Measurements from ENCODE around the gene KCTD19.

KCTD19 gene

GRCh38 chr16:67245674-67246080, 80.9 kb downstream of the KCTD19 start:
- H3K4me1 ChIP-seq (ENCODE audit: control insufficient read depth, insufficient read depth, low read length): peaks cover 74% of the 10 kb centered on the region
- no peaks in the 10 kb centered on the region for H3K9me3 ChIP-seq (replicated peaks; ENCODE audit: low read length)
- peak overlapping the region; percentile 82 for H3K9ac ChIP-seq (ENCODE audit: low read depth, low read length)
- peak overlapping the region; percentile 80 for H3K4me3 ChIP-seq (ENCODE audit: low read length)
- H3K4me2 ChIP-seq (ENCODE audit: low read length): peak overlapping the region; percentile 86
- no peaks in the 10 kb centered on the region for H3K27me3 ChIP-seq (ENCODE audit: control insufficient read depth, insufficient read depth, low read length)
- H3K36me3 ChIP-seq (ENCODE audit: insufficient read depth, low read length): no peaks in the 10 kb centered on the region

GRCh38 chr16:67245186-67245585, 81.4 kb downstream of the KCTD19 start:
- H3K9me3 ChIP-seq (replicated peaks; ENCODE audit: low read length): no peaks in the 10 kb centered on the region
- H3K36me3 ChIP-seq (ENCODE audit: insufficient read depth, low read length): no peaks in the 10 kb centered on the region
- no peaks in the 10 kb centered on the region for H3K27me3 ChIP-seq (ENCODE audit: control insufficient read depth, insufficient read depth, low read length)
- peak overlapping the region; percentile 86 for H3K4me2 ChIP-seq (ENCODE audit: low read length)
- H3K4me1 ChIP-seq (ENCODE audit: control insufficient read depth, insufficient read depth, low read length): peaks cover 79% of the 10 kb centered on the region
- H3K4me3 ChIP-seq (ENCODE audit: low read length): peak overlapping the region; percentile 80
- peak overlapping the region; percentile 82 for H3K9ac ChIP-seq (ENCODE audit: low read depth, low read length)

- H3K9me3 ChIP-seq (replicated peaks; ENCODE audit: low read length): no peaks in the 10 kb centered on the region
- peak overlapping the region; percentile 80 for H3K4me3 ChIP-seq (ENCODE audit: low read length)
- H3K4me1 ChIP-seq (ENCODE audit: control insufficient read depth, insufficient read depth, low read length): peaks cover 79% of the 10 kb centered on the region
- peak overlapping the region; percentile 86 for H3K4me2 ChIP-seq (ENCODE audit: low read length)
- no peaks in the 10 kb centered on the region for H3K27me3 ChIP-seq (ENCODE audit: control insufficient read depth, insufficient read depth, low read length)
- H3K36me3 ChIP-seq (ENCODE audit: insufficient read depth, low read length): no peaks in the 10 kb centered on the region
- H3K9ac ChIP-seq (ENCODE audit: low read depth, low read length): peak overlapping the region; percentile 82
Observed at GRCh38 chr16:67244387-67245185, 82.0 kb downstream of the KCTD19 start.

GRCh38 chr16:67243481-67243880, 83.1 kb downstream of the KCTD19 start:
- Histone ChIP-seq H3K4me3 (ENCODE audit: low read length) (peak overlapping the region; percentile 43), H3K9ac (ENCODE audit: low read depth, low read length) (peak overlapping the region; percentile 82), H3K36me3 (ENCODE audit: insufficient read depth, low read length) (peaks cover 8% of the 10 kb centered on the region), H3K27me3 (ENCODE audit: control insufficient read depth, insufficient read depth, low read length) (no peaks in the 10 kb centered on the region), H3K4me2 (ENCODE audit: low read length) (peak overlapping the region; percentile 86), H3K4me1 (ENCODE audit: control insufficient read depth, insufficient read depth, low read length) (peaks cover 70% of the 10 kb centered on the region), H3K9me3 (replicated peaks; ENCODE audit: low read length) (no peaks in the 10 kb centered on the region)

GRCh38 chr16:67242138-67242730, 84.3 kb downstream of the KCTD19 start:
- peaks cover 21% of the 10 kb centered on the region for H3K36me3 ChIP-seq (ENCODE audit: insufficient read depth, low read length)
- peak overlapping the region; percentile 79 for H3K9ac ChIP-seq (ENCODE audit: low read depth, low read length)
- H3K4me3 ChIP-seq (ENCODE audit: low read length): no peak overlapping the region
- no peaks in the 10 kb centered on the region for H3K27me3 ChIP-seq (ENCODE audit: control insufficient read depth, insufficient read depth, low read length)
- H3K9me3 ChIP-seq (replicated peaks; ENCODE audit: low read length): no peaks in the 10 kb centered on the region
- peaks cover 61% of the 10 kb centered on the region for H3K4me1 ChIP-seq (ENCODE audit: control insufficient read depth, insufficient read depth, low read length)
- H3K4me2 ChIP-seq (ENCODE audit: low read length): peak overlapping the region; percentile 71

DNA sequence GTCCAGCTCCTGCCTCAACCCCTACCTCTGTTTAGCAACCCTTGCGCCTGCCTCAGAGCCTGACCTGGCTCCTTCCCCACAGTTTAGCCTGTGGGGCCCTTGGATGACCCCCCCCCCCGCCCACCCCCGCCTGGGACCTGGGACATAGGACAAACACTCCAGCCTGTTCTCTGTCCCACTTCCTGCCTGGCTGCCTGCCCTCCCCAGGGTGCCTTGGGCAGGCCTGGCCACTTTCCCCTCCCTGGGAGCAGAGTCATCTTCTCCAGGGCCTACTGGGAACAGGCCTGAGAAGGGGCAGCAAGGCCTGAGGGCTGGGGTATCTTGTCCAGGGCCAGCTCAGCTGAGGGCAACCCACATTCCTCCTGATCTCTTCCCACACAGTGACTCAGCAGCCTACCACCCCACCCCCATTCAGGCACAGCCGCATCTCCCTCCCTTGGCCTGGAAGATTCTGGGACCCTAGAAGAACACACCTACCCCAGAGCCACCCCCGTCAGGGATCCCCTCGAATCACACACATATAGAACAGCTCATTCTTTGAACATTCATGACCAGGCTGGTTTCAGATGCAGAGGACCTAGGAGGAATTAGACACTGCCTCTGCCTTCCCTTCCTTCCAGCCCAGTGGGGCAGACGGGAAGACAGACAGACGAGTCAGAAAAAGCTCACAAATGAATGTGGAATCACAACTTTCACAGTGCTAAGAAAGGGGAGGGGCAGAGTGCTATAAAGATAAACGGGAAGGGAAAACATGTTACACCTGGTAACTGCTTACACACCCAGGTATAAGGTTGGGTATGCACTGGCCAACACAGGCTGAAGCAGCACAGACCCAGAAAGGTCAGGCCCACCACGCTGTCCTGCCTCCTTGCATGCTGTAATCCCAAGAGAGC, 85.3 kb downstream of the KCTD19 start:
- H3K36me3 ChIP-seq (ENCODE audit: insufficient read depth, low read length): peaks cover 29% of the 10 kb centered on the region
- peak overlapping the region; percentile 79 for H3K9ac ChIP-seq (ENCODE audit: low read depth, low read length)
- peaks cover 61% of the 10 kb centered on the region for H3K4me1 ChIP-seq (ENCODE audit: control insufficient read depth, insufficient read depth, low read length)
- peak overlapping the region; percentile 71 for H3K4me2 ChIP-seq (ENCODE audit: low read length)
- H3K4me3 ChIP-seq (ENCODE audit: low read length): peak overlapping the region; percentile 36
- no peaks in the 10 kb centered on the region for H3K27me3 ChIP-seq (ENCODE audit: control insufficient read depth, insufficient read depth, low read length)
- no peaks in the 10 kb centered on the region for H3K9me3 ChIP-seq (replicated peaks; ENCODE audit: low read length)

GRCh38 chr16:67240506-67240905, 86.0 kb downstream of the KCTD19 start:
- Histone ChIP-seq H3K4me1 (ENCODE audit: control insufficient read depth, insufficient read depth, low read length) (peaks cover 57% of the 10 kb centered on the region), H3K4me2 (ENCODE audit: low read length) (peak overlapping the region; percentile 46), H3K9ac (ENCODE audit: low read depth, low read length) (peak overlapping the region; percentile 79), H3K36me3 (ENCODE audit: insufficient read depth, low read length) (peaks cover 36% of the 10 kb centered on the region), H3K4me3 (ENCODE audit: low read length) (no peak overlapping the region), H3K9me3 (replicated peaks; ENCODE audit: low read length) (no peaks in the 10 kb centered on the region), H3K27me3 (ENCODE audit: control insufficient read depth, insufficient read depth, low read length) (no peaks in the 10 kb centered on the region)
